GM12873 (cell line): ENCODE data around the gene TAGLN2.

Source experiments
- TF ChIP-seq, protein P1 (sequence below): IDR thresholded peaks from 2 replicates; pipeline ENCODE4 v1.5.1; 2012; ENCODE audit warnings: low read depth, mild to moderate bottlenecking, moderate library complexity, low read length, control low read depth; ENCODE audit not compliant: insufficient read depth; ENCODE audit errors: missing control alignments

Gene TAGLN2

GRCh38 chr1:159938211-159938852 is 13.0 kb upstream of the TAGLN2 start:
- TF ChIP-seq, protein P1, sequence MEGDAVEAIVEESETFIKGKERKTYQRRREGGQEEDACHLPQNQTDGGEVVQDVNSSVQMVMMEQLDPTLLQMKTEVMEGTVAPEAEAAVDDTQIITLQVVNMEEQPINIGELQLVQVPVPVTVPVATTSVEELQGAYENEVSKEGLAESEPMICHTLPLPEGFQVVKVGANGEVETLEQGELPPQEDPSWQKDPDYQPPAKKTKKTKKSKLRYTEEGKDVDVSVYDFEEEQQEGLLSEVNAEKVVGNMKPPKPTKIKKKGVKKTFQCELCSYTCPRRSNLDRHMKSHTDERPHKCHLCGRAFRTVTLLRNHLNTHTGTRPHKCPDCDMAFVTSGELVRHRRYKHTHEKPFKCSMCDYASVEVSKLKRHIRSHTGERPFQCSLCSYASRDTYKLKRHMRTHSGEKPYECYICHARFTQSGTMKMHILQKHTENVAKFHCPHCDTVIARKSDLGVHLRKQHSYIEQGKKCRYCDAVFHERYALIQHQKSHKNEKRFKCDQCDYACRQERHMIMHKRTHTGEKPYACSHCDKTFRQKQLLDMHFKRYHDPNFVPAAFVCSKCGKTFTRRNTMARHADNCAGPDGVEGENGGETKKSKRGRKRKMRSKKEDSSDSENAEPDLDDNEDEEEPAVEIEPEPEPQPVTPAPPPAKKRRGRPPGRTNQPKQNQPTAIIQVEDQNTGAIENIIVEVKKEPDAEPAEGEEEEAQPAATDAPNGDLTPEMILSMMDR = no peak

GRCh38 chr1:159937054-159937750 is 11.9 kb upstream of the TAGLN2 start:
- TF ChIP-seq, protein P1 = no peak

- TF ChIP-seq, protein P1 = peak; percentile 100
These were observed 11.1 kb upstream of the TAGLN2 start for GRCh38 chr1:159936273-159936904.

DNA sequence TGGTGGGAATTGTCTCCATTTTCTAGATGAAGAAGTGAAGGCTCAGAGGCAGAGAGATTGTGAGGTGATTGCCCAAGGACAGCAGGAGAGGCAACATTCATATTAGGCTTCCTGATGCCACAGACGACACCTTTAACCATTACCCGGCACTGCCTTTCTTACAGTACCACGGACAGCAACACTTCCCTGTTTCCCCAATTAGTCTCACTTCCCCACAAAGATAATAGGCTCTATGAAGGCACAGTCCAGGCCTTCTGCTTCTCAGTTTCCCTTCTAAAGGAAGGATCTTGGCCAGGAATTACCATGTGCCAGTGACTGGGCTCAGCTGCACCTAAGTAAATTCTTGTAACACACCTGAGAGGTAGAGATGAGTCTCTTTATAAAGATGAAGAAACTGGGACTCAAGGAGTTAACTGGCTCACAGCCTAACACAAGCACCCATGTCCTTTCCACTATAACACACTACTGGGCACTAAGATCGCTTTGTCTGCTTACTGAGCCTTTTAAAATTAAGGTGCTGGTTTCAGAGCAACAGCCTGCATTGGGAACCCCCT is 10.5 kb upstream of the TAGLN2 start:
- TF ChIP-seq, protein P1 = no peak

DNA sequence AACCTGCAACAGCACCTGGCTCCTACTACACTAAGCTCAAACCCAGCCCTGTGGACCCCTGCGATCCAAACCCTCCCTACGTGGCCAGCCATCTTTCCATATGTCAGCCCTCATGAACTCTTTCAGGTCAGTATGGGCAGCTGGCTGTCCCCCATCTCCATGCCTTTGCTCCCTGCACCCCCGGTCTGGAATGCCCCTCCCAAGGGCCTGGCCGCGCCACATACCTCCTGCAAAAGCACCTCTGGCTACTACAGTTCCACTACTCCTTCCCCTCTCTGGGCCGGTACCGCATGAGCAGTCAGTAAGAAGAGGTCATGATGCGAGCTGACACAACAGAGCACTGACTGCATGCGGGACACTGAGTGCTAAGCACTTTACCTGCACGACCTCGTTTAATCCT is 10.0 kb upstream of the TAGLN2 start:
- TF ChIP-seq, protein P1 = no peak

- TF ChIP-seq, protein P1 = no peak
These were observed 9.1 kb upstream of the TAGLN2 start for GRCh38 chr1:159934136-159935039.
